ENCODE results near the gene TMEM132D. TPM values are rescaled to one million over a fixed set of nuclear protein-coding genes. Genes with fewer than 3 reads are reported as not detected.

TMEM132D gene
- total and polyA plus RNA-seq, 2 donors from 2014 or later = 0.13 TPM; not detected in 1

- Histone ChIP-seq H3K27ac (ENCODE audit: low read depth in 2 of 2, low read length in 2 of 2) (no peak overlapping the region), H3K9me3 (ENCODE audit: control insufficient read depth in 2 of 3, insufficient read depth in 1 of 3, low read length in 3 of 3) (no peaks in the 10 kb centered on the region), H3K4me3 (ENCODE audit: low read length in 3 of 3) (no peak overlapping the region), H3K9ac (ENCODE audit: low read length in 3 of 3) (no peak overlapping the region), H3K36me3 (ENCODE audit: control insufficient read depth in 2 of 3, insufficient read depth in 3 of 3, low read length in 3 of 3) (no peaks in the 10 kb centered on the region), H3K4me1 (ENCODE audit: control insufficient read depth in 2 of 3, insufficient read depth in 2 of 3, low read depth in 1 of 3, low read length in 3 of 3) (no peaks in the 10 kb centered on the region), H3K27me3 (ENCODE audit: control insufficient read depth, insufficient read depth, low read length) (no peaks in the 10 kb centered on the region)
- no peak for TF ChIP-seq CTCF (IDR thresholded peaks at IDR 0.05; ENCODE audit: borderline replicate concordance, extremely low read depth, insufficient read depth)
- intact Hi-C loops (cut with DNase I) = no loop called here
- no peak for DNase-seq
- no peak for FAIRE-seq
Observed at GRCh38 chr12:129530517-129530916, 373.3 kb downstream of the TMEM132D start.

DNA sequence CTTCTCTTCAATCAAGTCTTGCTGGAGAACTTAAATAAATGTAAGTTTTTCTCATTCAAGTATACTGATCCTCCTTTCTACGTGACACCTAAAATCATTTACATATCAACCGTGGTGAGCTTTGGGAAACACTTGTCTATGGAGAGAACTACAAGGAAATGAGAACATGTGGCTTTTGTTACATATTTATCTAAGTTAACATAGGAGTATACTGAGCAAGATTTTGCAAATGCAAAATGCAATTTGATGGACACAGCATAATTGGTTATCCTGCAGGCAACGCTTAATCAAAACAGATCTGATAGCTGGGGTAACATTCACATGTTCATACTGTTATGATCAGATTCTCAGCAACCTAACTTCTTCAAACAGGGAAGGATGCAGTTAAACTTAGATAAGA is 376.3 kb downstream of the TMEM132D start:
- H3K9me3 ChIP-seq (ENCODE audit: control insufficient read depth in 2 of 3, insufficient read depth in 1 of 3, low read length in 3 of 3) = no peaks in the 10 kb centered on the region
- no peak overlapping the region for H3K9ac ChIP-seq (ENCODE audit: low read length in 3 of 3)
- DNase-seq (no peak), FAIRE-seq (no peak)
- no peaks in the 10 kb centered on the region for H3K4me1 ChIP-seq (ENCODE audit: control insufficient read depth in 2 of 3, insufficient read depth in 2 of 3, low read depth in 1 of 3, low read length in 3 of 3)
- no peak overlapping the region for H3K4me3 ChIP-seq (ENCODE audit: low read length in 3 of 3)
- intact Hi-C loops (cut with DNase I) = no loop called here
- H3K27me3 ChIP-seq (ENCODE audit: control insufficient read depth, insufficient read depth, low read length) = no peaks in the 10 kb centered on the region
- H3K36me3 ChIP-seq (ENCODE audit: control insufficient read depth in 2 of 3, insufficient read depth in 3 of 3, low read length in 3 of 3) = no peaks in the 10 kb centered on the region
- H3K27ac ChIP-seq (ENCODE audit: low read depth in 2 of 2, low read length in 2 of 2) = no peak overlapping the region
- no peak for TF ChIP-seq CTCF (IDR thresholded peaks at IDR 0.05; ENCODE audit: borderline replicate concordance, extremely low read depth, insufficient read depth)

DNA sequence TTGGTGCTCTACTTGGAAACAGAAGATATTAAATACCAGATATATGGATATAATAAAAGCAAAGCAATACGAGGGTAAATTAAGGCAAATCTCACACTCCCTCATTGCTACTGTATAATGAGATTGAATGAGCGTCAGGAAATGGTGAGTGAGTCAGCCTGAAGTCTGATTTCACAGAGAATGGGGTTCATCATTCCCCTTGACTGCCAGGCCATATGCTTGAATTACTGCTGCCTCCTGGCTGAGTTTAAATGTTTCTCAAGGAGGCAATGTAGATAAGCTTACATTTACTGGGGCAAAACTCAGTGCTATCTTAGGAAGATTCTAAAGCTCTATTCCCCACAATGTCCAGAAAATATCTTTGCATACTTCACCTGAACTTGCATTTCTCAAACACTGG is 380.2 kb downstream of the TMEM132D start:
- intact Hi-C loops (cut with DNase I) = no loop called here
- no peak for FAIRE-seq
- TF ChIP-seq CTCF (IDR thresholded peaks at IDR 0.05; ENCODE audit: borderline replicate concordance, extremely low read depth, insufficient read depth) = no peak
- Histone ChIP-seq H3K9me3 (ENCODE audit: control insufficient read depth in 2 of 3, insufficient read depth in 1 of 3, low read length in 3 of 3) (peaks cover 0 to 2% (median 0%) of the 10 kb centered on the region in 3 donors), H3K4me3 (ENCODE audit: low read length in 3 of 3) (no peak overlapping the region), H3K36me3 (ENCODE audit: control insufficient read depth in 2 of 3, insufficient read depth in 3 of 3, low read length in 3 of 3) (no peaks in the 10 kb centered on the region), H3K4me1 (ENCODE audit: control insufficient read depth in 2 of 3, insufficient read depth in 2 of 3, low read depth in 1 of 3, low read length in 3 of 3) (no peaks in the 10 kb centered on the region), H3K27ac (ENCODE audit: low read depth in 2 of 2, low read length in 2 of 2) (no peak overlapping the region), H3K9ac (ENCODE audit: low read length in 3 of 3) (no peak overlapping the region), H3K27me3 (ENCODE audit: control insufficient read depth, insufficient read depth, low read length) (no peaks in the 10 kb centered on the region)
- no peak for DNase-seq

- no peak for TF ChIP-seq CTCF (IDR thresholded peaks at IDR 0.05; ENCODE audit: borderline replicate concordance, extremely low read depth, insufficient read depth)
- H3K9me3 ChIP-seq (ENCODE audit: control insufficient read depth in 2 of 3, insufficient read depth in 1 of 3, low read length in 3 of 3) = peaks cover 0 to 9% (median 2%) of the 10 kb centered on the region in 3 donors
- FAIRE-seq (no peak), DNase-seq (no peak)
- H3K27ac ChIP-seq (ENCODE audit: low read depth in 2 of 2, low read length in 2 of 2) = no peak overlapping the region
- intact Hi-C loops (cut with DNase I) = no loop called here
- no peaks in the 10 kb centered on the region for H3K36me3 ChIP-seq (ENCODE audit: control insufficient read depth in 2 of 3, insufficient read depth in 3 of 3, low read length in 3 of 3)
- no peak overlapping the region for H3K4me3 ChIP-seq (ENCODE audit: low read length in 3 of 3)
- H3K27me3 ChIP-seq (ENCODE audit: control insufficient read depth, insufficient read depth, low read length) = no peaks in the 10 kb centered on the region
- no peaks in the 10 kb centered on the region for H3K4me1 ChIP-seq (ENCODE audit: control insufficient read depth in 2 of 3, insufficient read depth in 2 of 3, low read depth in 1 of 3, low read length in 3 of 3)
- no peak overlapping the region for H3K9ac ChIP-seq (ENCODE audit: low read length in 3 of 3)
Observed at GRCh38 chr12:129520739-129521138, 383.1 kb downstream of the TMEM132D start.

All from kidney (tissue), 14 donors.